H1 (cell line): ENCODE results near the gene VN1R5. TPM values are rescaled to one million over a fixed set of nuclear protein-coding genes. Genes with fewer than 3 reads are reported as not detected.
A peak's percentile ranks its signal among the peaks of the same experiment; 100 is the strongest.

Experiments
- CTCF ChIA-PET: fragments of 300-600 bp; sonication (Branson Sonifier 250); formaldehyde crosslinking; loops from one replicate; lab custom pipeline; 2021; ENCODE audit not compliant: partially characterized antibody; lab: Charles Lee
- POLR2A ChIA-PET: fragments of 300-600 bp; sonication (Branson Sonifier 250); formaldehyde crosslinking; loops from one replicate; lab custom pipeline; 2021; ENCODE audit warnings: inconsistent platforms; ENCODE audit not compliant: partially characterized antibody; lab: Charles Lee
- DNase-seq, 2 experiments: peaks; one replicate each; pipeline versions ENCODE4 v3.0.0 to v3.0.0-alpha.2; 2010 to 2022; ENCODE audit warnings: low spot score in 2 of 2, low read depth in 1 of 2, mixed read lengths in 1 of 2
- FAIRE-seq: peaks from 2 replicates; lab custom pipeline; 2011; peaks lifted over from hg19 to GRCh38; lab: Jason Lieb, UNC
- H2AFZ ChIP-seq: 2 replicates; pipeline ENCODE4 v1.8.1; 2012; ENCODE audit warnings: low read length, inconsistent platforms
- H2AK5ac ChIP-seq: 2 replicates; pipeline ENCODE4 v1.6.1; 2013; ENCODE audit warnings: low read depth, low read length
- H2BK120ac ChIP-seq: replicated peaks from 2 replicates; pipeline ENCODE3; 2013; ENCODE audit warnings: low read depth, low read length, inconsistent platforms
- H2BK12ac ChIP-seq: 2 replicates; pipeline ENCODE4 v1.6.1; 2013; ENCODE audit warnings: low read depth, low read length
- H2BK15ac ChIP-seq: 2 replicates; pipeline ENCODE4 v1.6.1; 2013; ENCODE audit warnings: low read length
- H2BK20ac ChIP-seq: 2 replicates; pipeline ENCODE4 v1.6.1; 2013; ENCODE audit warnings: low read length
- H2BK5ac ChIP-seq: 2 replicates; pipeline ENCODE4 v1.6.1; 2013; ENCODE audit warnings: low read depth, low read length
- H3K14ac ChIP-seq: 2 replicates; pipeline ENCODE4 v1.6.1; 2013; ENCODE audit warnings: inconsistent platforms; ENCODE audit not compliant: insufficient read length
- H3K18ac ChIP-seq: 2 replicates; pipeline ENCODE4 v1.6.1; 2013; ENCODE audit warnings: low read length; ENCODE audit errors: extremely low read depth
- H3K23ac ChIP-seq: 2 replicates; pipeline ENCODE4 v1.6.1; 2013; ENCODE audit warnings: inconsistent platforms; ENCODE audit not compliant: insufficient read length
- H3K23me2 ChIP-seq: 2 replicates; pipeline ENCODE4 v1.6.1; 2013; ENCODE audit warnings: low read depth, low read length
- H3K27ac ChIP-seq: 2 replicates; pipeline ENCODE4 v1.6.1; 2011; ENCODE audit warnings: low read depth, low read length, inconsistent platforms
- H3K27me3 ChIP-seq, 4 experiments: replicated peaks in 1 of 4; 1 replicate in 1 of 4; 2 replicates in 3 of 4; pipeline versions ENCODE4 v1.6.1 to v1.8.1; 2011 to 2013; ENCODE audit warnings: low read length in 3 of 4, mild to moderate bottlenecking in 3 of 4, inconsistent platforms in 2 of 4, mixed read lengths in 2 of 4, moderate library complexity in 1 of 4; ENCODE audit not compliant: control insufficient read depth in 3 of 4, insufficient read depth in 3 of 4; ENCODE audit errors: extremely low read depth in 1 of 4
- H3K36me3 ChIP-seq, 4 experiments: 2 replicates each; pipeline versions ENCODE4 v1.6.1 to v1.8.1; 2011 to 2013; ENCODE audit warnings: mild to moderate bottlenecking in 4 of 4, low read length in 3 of 4, moderate library complexity in 2 of 4, control low read depth in 1 of 4, inconsistent platforms in 1 of 4; ENCODE audit not compliant: insufficient read depth in 4 of 4, control insufficient read depth in 2 of 4
- H3K4ac ChIP-seq: replicated peaks from 2 replicates; pipeline ENCODE3; 2013; ENCODE audit warnings: low read length, low read depth, mixed read lengths, inconsistent platforms; ENCODE audit not compliant: insufficient read length
- H3K4me1 ChIP-seq, 4 experiments: replicated peaks in 1 of 4; 1 replicate in 1 of 4; 2 replicates in 3 of 4; pipeline versions ENCODE4 v1.6.1 to v1.8.1; 2011 to 2013; ENCODE audit warnings: low read length in 3 of 4, inconsistent platforms in 2 of 4, mixed read lengths in 1 of 4; ENCODE audit not compliant: insufficient read depth in 4 of 4, control insufficient read depth in 3 of 4
- H3K4me2 ChIP-seq, 2 experiments: 2 replicates each; pipeline versions ENCODE4 v1.6.1 to v1.8.1; 2011 to 2013; ENCODE audit warnings: low read depth in 2 of 2, low read length in 2 of 2, control low read depth in 1 of 2, inconsistent platforms in 1 of 2, mild to moderate bottlenecking in 1 of 2; ENCODE audit not compliant: insufficient read depth in 1 of 2
- H3K4me3 ChIP-seq, 4 experiments: fragments of 200-600, 300-600 bp in 1 of 4; sonication (generic), shearing (Covaris generic), sonication (Bioruptor Twin) in 1 of 4; 2 replicates each; pipeline versions ENCODE4 v1.5.1 to v1.8.1; 2011 to 2016; ENCODE audit warnings: low read length in 4 of 4, low read depth in 3 of 4, control low read depth in 2 of 4, inconsistent platforms in 2 of 4, mild to moderate bottlenecking in 2 of 4, mixed read lengths in 1 of 4, moderate library complexity in 1 of 4; ENCODE audit not compliant: insufficient read depth in 2 of 4; ENCODE audit errors: extremely low read depth in 1 of 4
- H3K56ac ChIP-seq: replicated peaks from 2 replicates; pipeline ENCODE3; 2013; ENCODE audit warnings: low read depth, mild to moderate bottlenecking, mixed read lengths, low read length, inconsistent platforms; ENCODE audit not compliant: insufficient read length
- H3K79me1 ChIP-seq: 2 replicates; pipeline ENCODE4 v1.6.1; 2013; ENCODE audit warnings: low read depth, low read length, control low read depth
- H3K79me2 ChIP-seq, 2 experiments: 2 replicates each; pipeline versions ENCODE4 v1.6.1 to v1.8.1; 2012 to 2013; ENCODE audit warnings: low read length in 2 of 2, mild to moderate bottlenecking in 2 of 2, inconsistent platforms in 1 of 2; ENCODE audit not compliant: insufficient read depth in 2 of 2, control insufficient read depth in 1 of 2
- H3K9ac ChIP-seq, 4 experiments: replicated peaks in 1 of 4; 1 replicate in 1 of 4; 2 replicates in 3 of 4; pipeline versions ENCODE4 v1.6.1 to v1.8.1; 2011 to 2013; ENCODE audit warnings: low read depth in 3 of 4, low read length in 3 of 4, control low read depth in 2 of 4, mild to moderate bottlenecking in 2 of 4, moderate library complexity in 2 of 4, inconsistent platforms in 1 of 4; ENCODE audit errors: extremely low read depth in 1 of 4
- H3K9me3 ChIP-seq, 2 experiments: 2 replicates each; pipeline versions ENCODE4 v1.6.1 to v1.8.1; 2012 to 2013; ENCODE audit warnings: mild to moderate bottlenecking in 2 of 2, moderate library complexity in 2 of 2, control low read depth in 1 of 2, inconsistent platforms in 1 of 2, low read depth in 1 of 2, low read length in 1 of 2, mixed read lengths in 1 of 2; ENCODE audit not compliant: insufficient read depth in 2 of 2
- H4K20me1 ChIP-seq, 2 experiments: replicated peaks in 1 of 2; 2 replicates each; pipeline versions ENCODE3 to v1.8.1; 2011 to 2013; ENCODE audit warnings: inconsistent platforms in 2 of 2, low read length in 2 of 2, mild to moderate bottlenecking in 1 of 2; ENCODE audit not compliant: insufficient read depth in 2 of 2, control insufficient read depth in 1 of 2
- H4K5ac ChIP-seq: 2 replicates; pipeline ENCODE4 v1.6.1; 2013; ENCODE audit warnings: low read length, low read depth, mixed read lengths, inconsistent platforms; ENCODE audit not compliant: insufficient read length
- H4K8ac ChIP-seq: 2 replicates; pipeline ENCODE4 v1.8.0; 2013; ENCODE audit warnings: mild to moderate bottlenecking, moderate library complexity, low read length, inconsistent platforms; ENCODE audit not compliant: insufficient read depth; ENCODE audit errors: extremely low read depth
- H4K91ac ChIP-seq: replicated peaks from 2 replicates; pipeline ENCODE3; 2013; ENCODE audit warnings: low read length, mixed read lengths, inconsistent platforms; ENCODE audit not compliant: insufficient read length
- GABPA ChIP-seq: IDR thresholded peaks from 2 replicates; pipeline ENCODE4 v1.6.1; 2011; ENCODE audit warnings: mild to moderate bottlenecking, low read length, moderate library complexity, borderline replicate concordance; ENCODE audit not compliant: insufficient read depth
- POLR2AphosphoS5 ChIP-seq: IDR thresholded peaks from 2 replicates; pipeline ENCODE4 v1.6.1; 2011; ENCODE audit warnings: low read depth, low read length
- WGBS, 2 experiments: shearing (Covaris generic) in 1 of 2; methylation state at CpG; one replicate each; pipeline versions ENCODE4 v1.1.6 to v1.1.7; 2013 to 2015; ENCODE audit warnings: low lambda C conversion rate in 2 of 2, mixed read lengths in 2 of 2, inconsistent platforms in 1 of 2, low coverage in 1 of 2, missing lambda C conversion rate in 1 of 2; ENCODE audit not compliant: insufficient replicate concordance in 2 of 2, insufficient coverage in 1 of 2, insufficient read length in 1 of 2; ENCODE audit errors: extremely low coverage in 1 of 2, missing lambda C conversion rate in 1 of 2; 5-methylcytosine and 5-hydroxymethylcytosine counted together
- polyA plus RNA-seq, 7 experiments: library from polyadenylated mRNA; depleted of rRNA in 3 of 7; stranded (reverse) in 5 of 7; unstranded in 2 of 7; fragments of >200 nt in 5 of 7; fragments of 200-250 nt in 2 of 7; gene quantifications; 1 replicate in 5 of 7; 2 replicates in 1 of 7; 4 replicates in 1 of 7; pipeline versions ENCODE4 v1.2.1 to v1.2.3, GENCODE V29; 2011 to 2013; ENCODE audit warnings: missing spikeins in 2 of 7, mixed read lengths in 2 of 7
- total RNA-seq: library from RNA; stranded (reverse); fragmentation: NEBNext Ultra II Directional; extraction: Animal tissue kit (Norgen Biotek cat#: 25700); gene quantifications from 2 replicates; pipeline ENCODE4 v1.2.1, GENCODE V29; 2021

VN1R5 gene
- total and polyA plus RNA-seq, 2 of the 8 experiments (the other 6 are each of a cell fraction or from before 2014, with no cell fraction given), result not detected

DNA sequence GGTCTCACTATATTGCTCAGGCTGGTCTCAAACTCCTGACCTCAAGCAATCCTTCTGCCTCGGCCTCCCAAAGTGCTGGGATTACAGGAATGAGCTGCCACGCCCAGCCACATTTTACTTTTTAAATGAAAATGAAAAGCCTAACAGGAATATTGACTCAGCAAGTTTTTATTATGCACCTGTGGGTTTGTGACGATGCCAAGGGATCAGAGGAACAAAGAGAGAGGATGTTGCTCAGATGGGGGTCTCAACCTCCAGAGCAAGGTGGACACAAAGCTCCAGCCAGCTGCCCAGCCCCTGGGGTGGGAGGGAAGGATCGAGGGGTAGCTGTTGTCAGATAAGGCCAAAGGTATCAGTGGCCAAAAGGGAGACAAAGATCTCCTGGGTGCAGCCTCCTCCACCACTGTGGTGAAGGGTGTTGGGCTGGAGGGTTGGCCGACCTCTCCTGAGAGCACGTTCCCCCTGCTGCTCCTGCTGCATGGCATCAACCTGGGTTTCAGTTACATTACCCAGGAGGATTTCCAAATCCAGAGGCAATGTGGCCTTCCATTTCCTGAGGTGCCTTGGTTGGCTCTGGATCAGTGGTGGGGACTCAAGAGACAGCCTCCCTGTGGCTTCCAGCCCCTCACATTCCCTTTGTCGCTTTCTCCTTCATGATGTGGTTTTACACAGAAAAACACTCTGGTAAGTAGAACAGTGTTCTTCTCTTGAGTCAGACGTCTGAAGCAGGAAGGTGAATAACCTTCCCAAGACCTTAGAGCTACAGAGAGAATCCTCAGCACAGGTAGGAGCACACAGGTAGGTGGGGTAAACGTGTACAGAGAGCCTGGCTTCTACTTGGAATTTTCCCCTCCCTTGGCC, 41.6 kb downstream of the VN1R5 start:
- no peak overlapping the region for H2BK15ac ChIP-seq
- H3K27me3 ChIP-seq, result no peaks in the 10 kb centered on the region
- H4K91ac ChIP-seq, result peak overlapping the region; percentile 49
- peak overlapping the region; percentile 92; the same call in 1 of the 2 replicates for H2BK12ac ChIP-seq
- 66% methylated on average over 9 of the region's 9 CpGs; no CpG with 5 or more reads in 1 of the 2 experiments for WGBS, 2 experiments
- peak overlapping the region; percentile 24; the same call in 1 of the 2 replicates for H2BK20ac ChIP-seq
- H3K79me1 ChIP-seq, result peaks cover 4% of the 10 kb centered on the region; the same call in 1 of the 2 replicates
- H4K5ac ChIP-seq, result no peak overlapping the region
- FAIRE-seq (no peak), DNase-seq (no peak)
- no peak overlapping the region for H2BK120ac ChIP-seq
- peaks cover 19 to 35% (median 29%) of the 10 kb centered on the region in 4 experiments for H3K36me3 ChIP-seq
- ChIA-PET CTCF (interaction anchor here (0.5 to 1.7 kb wide), 3 partner anchors 8 to 115 kb away, joined by 3 to 4 read pairs (median 4); no protein-coding TSS in a partner anchor), POLR2A (interaction anchor here (1.0 to 8.1 kb wide), 5 partner anchors 8 to 35 kb away, joined by 3 to 46 read pairs (median 5); partner anchors contain the start of gene ZNF496)
- no peaks in the 10 kb centered on the region; the same call in 1 of the 2 replicates for H3K23me2 ChIP-seq
- H3K18ac ChIP-seq, result peak overlapping the region; percentile 90
- no peaks in the 10 kb centered on the region for H3K79me2 ChIP-seq
- no peak overlapping the region for H4K8ac ChIP-seq
- no peak overlapping the region for H2AFZ ChIP-seq
- peak overlapping the region; percentile 10 to 12; a peak in 1 of 4 replicates for H3K4me2 ChIP-seq
- peaks cover 0 to 8% of the 10 kb centered on the region in 2 experiments; a peak in 1 of 4 replicates for H3K9me3 ChIP-seq
- peak overlapping the region; percentile 8 for H3K27ac ChIP-seq
- H2BK5ac ChIP-seq, result peak overlapping the region; percentile 79; the same call in 1 of the 2 replicates
- peak overlapping the region in 1 of 4 experiments; percentile 26; a peak in 1 of 7 replicates for H3K9ac ChIP-seq
- H3K56ac ChIP-seq, result no peak overlapping the region
- no peak overlapping the region for H3K23ac ChIP-seq
- H3K14ac ChIP-seq, result no peak overlapping the region
- H4K20me1 ChIP-seq, result no peaks in the 10 kb centered on the region
- TF ChIP-seq POLR2AphosphoS5 (0 out of 2 replicates have a peak, but pooled peaks have one; percentile 23), GABPA (no peak)
- peak overlapping the region; percentile 93 for H2AK5ac ChIP-seq
- no peak overlapping the region for H3K4ac ChIP-seq
- H3K4me3 ChIP-seq, result no peak overlapping the region
- peaks cover 23 to 47% (median 44%) of the 10 kb centered on the region in 4 experiments for H3K4me1 ChIP-seq
